B cell (primary cell): Measurements from ENCODE around the gene GNG7.
"Not testable (repeated sequence)": the region's sequence is repeated elsewhere in the genome, so short reads cannot be mapped to it uniquely, and the experiment has no call there.

Experiments
- EZH2 ChIP-seq: IDR thresholded peaks from 2 replicates; pipeline ENCODE4 v1.6.1; 2012; ENCODE audit warnings: borderline replicate concordance, low read depth, mild to moderate bottlenecking, moderate library complexity, low read length; ENCODE audit not compliant: insufficient read depth, poor library complexity, severe bottlenecking
- TF ChIP-seq, protein P1 (sequence below): fragments of 200-600 bp; IDR thresholded peaks from one replicate; pipeline ENCODE4 v1.8.0; 2022; ENCODE audit warnings: antibody characterized with exemption, mild to moderate bottlenecking

DNA sequence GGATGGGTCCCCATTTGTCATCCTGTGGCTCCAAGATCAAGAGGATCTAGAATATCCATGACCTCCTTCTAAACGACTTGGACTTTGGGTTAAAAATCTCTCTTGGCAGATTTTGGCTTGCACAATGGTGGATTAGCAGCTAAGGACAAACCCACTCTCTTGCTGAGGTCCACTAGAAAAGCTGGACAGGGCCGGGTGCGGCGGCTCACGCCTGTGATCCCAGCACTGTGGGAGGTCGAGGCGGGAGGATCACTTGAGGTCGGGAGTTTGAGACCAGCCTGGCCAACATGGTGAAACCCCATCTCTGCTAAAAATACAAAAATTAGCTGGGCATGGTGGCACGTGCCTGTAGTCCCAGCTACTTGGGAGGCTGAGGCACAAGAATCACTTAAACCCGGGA is 172.6 kb downstream of the GNG7 start:
- TF ChIP-seq EZH2: not testable (repeated sequence)
- TF ChIP-seq, protein P1, sequence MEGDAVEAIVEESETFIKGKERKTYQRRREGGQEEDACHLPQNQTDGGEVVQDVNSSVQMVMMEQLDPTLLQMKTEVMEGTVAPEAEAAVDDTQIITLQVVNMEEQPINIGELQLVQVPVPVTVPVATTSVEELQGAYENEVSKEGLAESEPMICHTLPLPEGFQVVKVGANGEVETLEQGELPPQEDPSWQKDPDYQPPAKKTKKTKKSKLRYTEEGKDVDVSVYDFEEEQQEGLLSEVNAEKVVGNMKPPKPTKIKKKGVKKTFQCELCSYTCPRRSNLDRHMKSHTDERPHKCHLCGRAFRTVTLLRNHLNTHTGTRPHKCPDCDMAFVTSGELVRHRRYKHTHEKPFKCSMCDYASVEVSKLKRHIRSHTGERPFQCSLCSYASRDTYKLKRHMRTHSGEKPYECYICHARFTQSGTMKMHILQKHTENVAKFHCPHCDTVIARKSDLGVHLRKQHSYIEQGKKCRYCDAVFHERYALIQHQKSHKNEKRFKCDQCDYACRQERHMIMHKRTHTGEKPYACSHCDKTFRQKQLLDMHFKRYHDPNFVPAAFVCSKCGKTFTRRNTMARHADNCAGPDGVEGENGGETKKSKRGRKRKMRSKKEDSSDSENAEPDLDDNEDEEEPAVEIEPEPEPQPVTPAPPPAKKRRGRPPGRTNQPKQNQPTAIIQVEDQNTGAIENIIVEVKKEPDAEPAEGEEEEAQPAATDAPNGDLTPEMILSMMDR: not testable (repeated sequence)
